GM12891 (cell line): ENCODE data around the gene CPSF7.

Experiments
- PAX5 ChIP-seq: IDR thresholded peaks from 2 replicates; pipeline ENCODE4 v1.6.1; 2011; ENCODE audit warnings: low read length, moderate library complexity, mild to moderate bottlenecking; ENCODE audit not compliant: insufficient read depth, severe bottlenecking
- POLR2A ChIP-seq: IDR thresholded peaks from 2 replicates; pipeline ENCODE4 v1.6.1; 2011; ENCODE audit warnings: low read depth, low read length, control low read depth
- POLR2AphosphoS5 ChIP-seq: IDR thresholded peaks from 2 replicates; pipeline ENCODE4 v1.6.1; 2011; ENCODE audit warnings: low read depth, low read length, control low read depth
- POU2F2 ChIP-seq: IDR thresholded peaks from 2 replicates; pipeline ENCODE4 v1.6.1; 2011; ENCODE audit warnings: low read depth, mild to moderate bottlenecking, control low read depth, low read length, moderate library complexity
- SPI1 ChIP-seq: IDR thresholded peaks from 2 replicates; pipeline ENCODE4 v1.6.1; 2011; ENCODE audit warnings: low read depth, low read length, control low read depth
- TAF1 ChIP-seq: IDR thresholded peaks from 2 replicates; pipeline ENCODE4 v1.6.1; 2011; ENCODE audit warnings: low read depth, low read length, control low read depth

DNA sequence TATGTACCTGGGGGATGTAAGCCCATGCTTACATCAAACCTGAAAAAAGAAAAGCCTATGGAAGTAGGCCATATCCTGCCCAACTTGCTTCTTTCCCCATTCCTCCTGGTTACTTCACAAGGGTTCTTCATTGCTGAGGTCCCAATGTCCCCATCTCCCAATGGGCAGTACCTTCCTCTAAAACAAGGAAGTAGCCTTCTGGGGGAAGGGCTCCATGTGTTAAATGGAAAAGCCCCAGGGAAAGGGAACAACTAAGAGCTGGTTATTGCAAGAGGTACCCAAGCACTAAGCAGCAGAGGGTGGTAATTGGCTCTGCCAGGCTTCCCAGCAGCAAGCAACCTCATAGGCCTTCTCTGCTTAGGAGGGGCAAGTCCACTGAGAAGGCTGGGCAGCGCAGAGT, 26.1 kb downstream of the CPSF7 start:
- TF ChIP-seq POLR2A, result no peak
- TF ChIP-seq POLR2AphosphoS5, result no peak
- TF ChIP-seq TAF1, result no peak
- no peak for TF ChIP-seq SPI1
- TF ChIP-seq PAX5, result no peak
- TF ChIP-seq POU2F2, result no peak
